NCI-H1092 treated with DMSO at 0.1 percent for 48 hours (cell line): Measurements from ENCODE around the gene M1AP.
"Not testable (repeated sequence)": the region's sequence is repeated elsewhere in the genome, so short reads cannot be mapped to it uniquely, and the experiment has no call there.

Experiments used
- DNase-seq: peaks from one replicate; lab custom pipeline; 2025; lab: John Stamatoyannopoulos, UW

The M1AP gene

DNA sequence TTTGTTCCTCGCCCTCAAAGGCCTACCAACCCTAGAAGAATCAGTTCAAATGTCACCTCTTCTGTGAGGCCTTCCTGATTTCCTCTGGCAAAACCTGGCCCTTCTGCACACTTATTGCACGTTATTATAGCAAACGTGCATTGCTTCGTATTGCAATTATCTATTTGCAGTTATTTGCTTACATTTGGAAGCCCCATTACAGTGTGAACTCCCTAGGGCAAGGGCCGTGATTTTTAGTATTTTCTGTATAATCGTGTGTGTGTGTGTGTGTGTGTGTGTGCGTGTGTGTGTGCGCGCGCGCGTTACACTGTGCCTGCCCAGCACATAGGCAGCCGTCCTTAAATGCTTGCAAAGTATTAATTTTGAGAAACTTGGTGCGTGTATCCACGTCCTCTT, 5.5 kb upstream of the M1AP start:
- no peak for DNase-seq

DNA sequence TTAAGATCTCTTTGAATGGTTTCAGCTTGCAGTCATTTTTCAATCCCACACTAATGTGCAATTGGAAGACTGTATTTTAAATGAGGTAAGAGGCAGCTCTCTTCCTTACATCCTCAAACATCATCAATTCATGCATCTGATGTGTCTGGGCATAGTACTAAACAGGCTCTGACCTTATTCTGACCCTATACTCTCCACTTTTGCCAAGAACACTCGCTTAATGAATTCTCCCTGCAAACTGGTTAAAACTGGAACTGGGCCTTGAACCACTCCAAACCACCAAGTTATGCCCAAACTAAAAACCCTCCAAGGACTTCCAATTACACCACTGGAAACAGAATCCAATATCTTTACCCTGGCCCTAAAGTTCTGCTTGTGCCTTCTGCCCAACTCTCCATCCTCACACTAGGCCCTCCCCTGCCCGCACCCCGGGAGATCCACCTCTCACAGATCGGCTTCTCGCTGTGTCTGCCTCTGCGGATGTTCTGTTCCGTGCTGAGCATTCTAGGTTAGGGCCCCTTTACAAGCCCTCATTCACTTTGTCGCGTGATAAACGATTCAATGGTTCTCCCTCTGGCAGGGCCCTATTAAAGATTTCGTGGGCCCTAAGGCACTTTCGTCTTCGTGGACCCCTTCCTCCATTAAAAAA, 1.2 kb downstream of the M1AP start:
- DNase-seq = no peak

- no peak for DNase-seq
Measured at GRCh38 chr2:74646201-74646600, 1.9 kb downstream of the M1AP start.

DNA sequence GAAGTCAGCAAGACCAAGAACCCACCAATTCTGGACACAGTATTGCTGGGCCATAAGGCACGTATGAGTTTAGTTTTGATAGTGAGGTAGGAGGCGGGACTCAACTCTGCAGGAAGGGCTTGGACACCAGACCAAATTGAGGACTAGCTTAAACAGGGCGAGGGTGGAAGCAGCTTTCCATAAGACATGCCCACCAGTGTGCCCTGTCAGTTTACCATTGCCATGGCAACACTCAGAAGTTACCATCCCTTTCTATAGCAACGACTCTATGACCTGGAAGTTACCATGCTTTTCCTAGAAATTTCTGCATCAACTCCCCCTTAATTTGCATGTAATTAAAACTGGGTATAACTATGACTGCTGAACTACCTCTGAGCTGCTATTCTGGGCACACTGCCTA, 2.8 kb downstream of the M1AP start:
- no peak for DNase-seq

GRCh38 chr2:74639550-74639949, 8.6 kb downstream of the M1AP start:
- DNase-seq = no peak

DNA sequence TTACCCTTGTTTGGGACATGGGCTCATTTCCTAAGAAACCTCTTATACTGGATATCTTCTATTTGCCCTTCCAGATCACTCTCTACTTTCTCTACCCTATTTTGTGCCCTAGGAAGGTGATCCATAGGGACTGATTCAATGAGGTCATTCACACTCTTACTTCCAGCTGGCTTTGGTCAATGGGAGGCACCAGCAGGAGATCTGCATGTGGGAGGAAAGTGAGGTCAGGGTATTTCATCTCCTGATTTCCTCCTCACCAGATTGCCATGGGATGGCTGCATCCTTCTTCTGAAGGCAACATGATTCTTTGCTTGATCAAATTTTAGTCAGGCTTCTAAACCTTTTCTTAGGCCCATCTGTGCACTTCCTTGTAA, 15.2 kb downstream of the M1AP start:
- DNase-seq = no peak

- no peak for DNase-seq
Measured at GRCh38 chr2:74632209-74632938, 15.8 kb downstream of the M1AP start.

DNA sequence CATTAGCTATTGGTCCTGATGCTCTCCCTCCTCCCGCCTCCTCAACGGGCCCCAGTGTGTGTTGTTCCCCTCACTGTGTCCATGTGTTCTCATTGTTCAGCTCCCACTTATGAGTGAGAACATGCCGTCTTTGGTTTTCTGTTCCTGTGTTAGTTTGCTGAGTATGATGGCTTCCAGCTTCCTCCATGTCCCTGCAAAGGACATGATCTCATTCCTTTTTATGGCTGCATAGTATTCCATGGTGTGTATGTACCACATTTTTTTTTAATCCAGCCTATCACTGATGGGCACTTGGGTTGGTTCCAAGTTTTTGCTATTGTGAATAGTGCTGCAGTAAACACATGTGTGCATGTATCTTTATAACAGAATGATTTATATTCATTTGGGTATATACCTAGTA, 17.7 kb downstream of the M1AP start:
- DNase-seq = not testable (repeated sequence)

DNA sequence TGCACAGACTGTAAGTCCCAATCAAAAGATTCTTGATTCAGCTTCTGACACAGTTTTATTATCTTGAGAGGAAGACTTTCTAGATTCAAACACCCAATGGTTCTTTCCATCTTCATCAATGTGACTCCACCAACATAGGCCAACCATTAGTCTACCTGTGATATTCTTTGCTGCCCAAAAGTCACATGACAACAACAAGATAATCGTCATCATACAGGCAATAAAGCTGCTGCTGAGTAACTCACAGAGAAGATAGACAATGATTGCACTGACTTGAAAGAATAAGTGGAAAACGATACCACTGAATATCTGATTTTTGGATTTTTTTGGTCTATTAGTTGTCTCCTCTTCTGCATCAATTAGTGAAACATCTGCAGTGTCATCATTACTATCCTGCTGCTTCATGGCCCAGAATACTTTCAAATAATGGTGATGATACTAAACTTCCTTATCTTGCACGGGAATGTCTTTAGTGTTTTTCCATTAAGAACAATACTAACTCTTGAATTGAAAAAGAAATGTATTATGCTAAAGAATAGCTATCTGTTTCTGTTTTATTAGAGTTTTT, 19.5 kb downstream of the M1AP start:
- DNase-seq = no peak

DNA sequence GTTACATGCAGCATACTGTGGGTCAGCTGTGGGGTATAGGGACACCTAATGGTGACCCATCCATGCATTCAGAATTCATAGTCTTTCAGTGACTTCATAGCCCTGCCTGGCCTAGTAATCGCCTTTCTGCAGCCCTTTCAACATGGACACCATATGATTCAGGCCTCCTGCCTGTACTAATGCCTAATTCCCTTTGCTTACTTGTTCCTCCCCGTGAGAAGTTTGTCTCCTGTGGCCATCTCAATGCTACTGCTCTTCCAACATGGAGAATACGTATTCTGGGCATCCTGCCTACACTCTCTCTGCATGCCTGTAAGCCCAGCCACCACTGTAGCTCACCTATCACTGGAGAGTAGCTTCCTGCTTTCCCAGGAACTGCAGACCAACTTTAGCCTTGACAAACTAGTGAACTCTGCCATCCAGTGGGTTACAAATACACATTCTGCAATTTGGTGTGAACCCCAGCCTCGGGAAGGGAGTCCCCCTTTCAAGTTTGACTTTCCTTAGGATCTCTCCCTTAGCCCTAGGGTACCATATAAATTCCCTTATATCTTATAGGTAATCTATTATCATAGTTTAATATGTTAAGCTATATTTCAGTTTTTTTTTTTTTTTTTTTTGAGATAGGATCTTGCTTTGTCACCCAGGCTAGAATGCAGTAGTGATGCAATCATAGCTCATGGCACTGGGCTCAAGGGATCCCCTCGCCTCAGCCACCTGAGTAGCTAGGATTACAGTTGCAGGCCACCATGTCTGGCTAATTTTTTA, 22.3 kb downstream of the M1AP start:
- no peak for DNase-seq

DNA sequence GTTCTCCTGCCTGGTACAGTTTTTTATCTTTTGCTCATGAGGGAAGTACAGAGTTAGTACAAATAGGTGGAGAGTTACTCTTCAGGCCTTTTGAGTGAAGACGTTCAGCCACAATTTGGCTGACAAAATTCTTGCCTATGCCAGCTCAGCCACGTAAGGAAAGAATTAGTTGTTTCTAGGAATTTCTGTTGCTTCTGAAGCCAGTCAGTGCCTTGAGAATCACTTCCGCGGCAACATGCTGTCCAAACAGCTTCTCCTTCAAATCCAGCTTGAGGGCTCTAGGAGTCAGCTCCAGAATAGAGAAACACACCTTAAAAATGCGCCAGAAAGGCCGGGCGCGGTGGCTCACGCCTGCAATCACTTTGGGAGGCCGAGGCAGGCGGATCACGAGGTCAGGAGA, 27.5 kb downstream of the M1AP start:
- no peak for DNase-seq

DNA sequence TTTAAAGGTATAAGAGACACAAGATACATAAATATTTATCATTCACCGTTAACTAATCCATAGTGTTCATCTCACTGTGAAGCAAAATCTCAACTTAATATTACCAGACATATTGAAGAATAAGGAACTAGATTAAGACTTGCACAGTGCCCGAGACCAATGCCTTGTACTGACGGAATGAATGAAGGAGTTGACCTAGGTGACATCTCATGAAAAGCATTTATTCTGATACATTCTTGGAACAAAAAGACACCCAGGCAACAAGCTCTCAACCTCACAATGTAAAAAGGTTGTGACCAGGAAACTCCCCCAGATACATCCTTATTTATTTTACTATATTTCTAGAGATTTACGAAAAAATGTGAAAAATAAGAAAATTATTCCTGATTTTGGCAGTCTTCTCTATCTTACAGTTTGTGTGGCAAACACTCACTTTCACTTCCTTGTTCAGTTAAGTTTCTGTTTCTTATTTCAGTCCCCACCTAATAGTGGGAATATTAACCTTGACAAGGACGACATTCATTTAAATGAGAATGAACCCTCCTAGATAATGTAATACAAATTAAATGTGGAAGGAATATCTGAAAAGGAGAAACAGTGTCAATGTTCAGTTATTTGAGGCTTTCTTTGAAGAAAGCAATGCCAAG, 28.4 kb downstream of the M1AP start:
- DNase-seq = no peak

DNA sequence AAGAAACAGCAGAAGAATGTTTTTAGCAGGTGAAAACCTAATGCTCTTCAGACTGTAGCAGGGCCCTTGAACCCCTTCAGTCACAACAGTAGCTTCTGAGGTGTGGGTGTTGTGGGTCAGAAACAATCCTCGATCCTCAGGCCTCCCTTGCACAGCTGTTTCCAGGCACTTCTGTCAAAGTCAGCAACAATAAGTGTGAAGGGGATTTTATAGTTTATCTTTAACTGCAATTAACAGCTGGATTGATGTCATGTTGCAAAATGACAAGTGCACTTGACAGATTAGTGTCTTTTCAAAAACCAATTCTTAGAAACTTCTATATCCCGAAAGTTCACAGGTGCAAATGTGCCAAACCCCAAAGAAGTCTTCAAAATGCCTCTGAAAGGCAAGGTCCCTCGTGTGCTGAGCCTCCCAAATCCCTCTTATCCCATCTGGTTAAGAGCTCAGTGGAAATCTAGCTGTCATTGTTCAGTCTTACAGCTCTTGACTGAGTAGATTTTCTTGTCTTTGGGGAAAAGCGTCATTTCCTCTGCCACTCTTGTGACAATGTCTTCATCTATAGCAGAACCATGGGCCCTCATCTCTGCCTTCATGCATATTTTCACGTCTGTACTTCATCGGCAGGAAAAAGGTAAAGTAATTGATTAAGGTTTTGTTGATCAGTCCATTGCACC, 29.6 kb downstream of the M1AP start:
- no peak for DNase-seq

DNA sequence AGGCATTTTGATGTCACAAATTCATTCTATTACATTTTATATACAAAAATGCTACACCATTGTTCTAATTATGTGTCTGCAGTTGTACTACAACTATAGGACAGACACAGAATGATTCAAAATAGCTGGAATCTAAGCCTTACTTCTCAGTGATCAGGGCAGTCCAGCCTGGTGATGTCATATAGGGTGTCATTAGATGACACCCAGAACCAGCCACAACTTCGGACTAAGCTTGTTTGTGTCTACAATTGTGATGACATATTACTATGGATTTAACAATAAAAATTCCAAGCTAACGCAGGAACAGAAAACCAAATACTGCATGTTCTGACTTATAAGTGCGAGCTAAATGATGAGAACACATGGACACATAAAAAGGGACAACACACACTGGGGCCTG, 31.0 kb downstream of the M1AP start:
- DNase-seq = no peak

GRCh38 chr2:74606927-74607326, 41.2 kb downstream of the M1AP start:
- DNase-seq = no peak

DNA sequence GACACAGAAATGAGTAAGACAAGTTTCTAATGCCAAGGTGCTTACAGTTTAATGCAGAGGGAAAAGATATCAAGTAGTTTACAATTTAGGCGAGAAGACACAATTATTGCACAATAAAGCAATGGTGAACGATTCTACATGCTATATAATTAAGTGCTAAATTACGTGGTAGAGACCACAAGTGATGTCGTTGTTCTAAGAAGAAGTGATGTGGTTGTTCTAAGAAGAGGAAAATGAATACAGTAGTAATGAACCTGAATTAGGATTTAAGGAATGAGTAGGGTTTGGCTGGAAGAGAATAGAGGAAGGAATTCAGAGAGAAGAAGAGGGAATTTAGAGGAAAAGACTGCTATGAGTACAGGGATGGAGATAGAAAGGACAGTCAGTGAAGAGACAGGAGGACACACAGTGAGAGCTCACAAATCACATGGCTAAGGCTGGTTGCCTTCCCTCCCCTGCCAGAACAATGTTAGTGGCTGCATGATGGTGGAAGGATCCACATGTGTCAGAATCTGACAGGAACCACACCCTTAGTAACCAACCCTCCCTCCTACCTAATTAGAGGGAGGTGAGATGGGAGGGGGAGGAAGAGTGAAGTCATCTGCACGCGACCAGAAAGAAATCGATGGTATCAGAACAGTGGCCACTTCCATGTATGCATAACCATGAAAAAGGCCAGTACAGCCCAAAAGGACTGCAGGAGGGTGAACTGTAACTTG, 44.7 kb downstream of the M1AP start:
- DNase-seq = no peak

- no peak for DNase-seq
Measured at GRCh38 chr2:74602586-74603281, 45.4 kb downstream of the M1AP start.

DNA sequence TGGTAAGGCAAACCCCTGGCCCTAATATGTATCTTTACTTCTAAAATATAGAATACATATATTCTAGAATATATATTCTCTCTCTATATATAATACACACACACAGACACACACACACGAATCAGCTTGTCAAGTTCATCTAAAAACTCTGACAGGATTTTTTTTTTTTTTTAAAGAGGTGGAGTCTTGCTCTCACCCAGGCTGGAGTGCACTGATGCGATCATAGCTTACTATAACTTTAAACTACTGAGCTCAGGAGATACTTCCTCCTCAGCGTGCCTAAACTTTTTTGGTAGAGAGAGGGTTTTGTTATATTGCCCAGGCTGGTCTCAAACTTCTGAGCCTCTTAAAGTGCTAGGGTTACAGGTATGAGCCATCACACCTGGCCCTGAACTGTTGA, 48.5 kb downstream of the M1AP start:
- DNase-seq = no peak

DNA sequence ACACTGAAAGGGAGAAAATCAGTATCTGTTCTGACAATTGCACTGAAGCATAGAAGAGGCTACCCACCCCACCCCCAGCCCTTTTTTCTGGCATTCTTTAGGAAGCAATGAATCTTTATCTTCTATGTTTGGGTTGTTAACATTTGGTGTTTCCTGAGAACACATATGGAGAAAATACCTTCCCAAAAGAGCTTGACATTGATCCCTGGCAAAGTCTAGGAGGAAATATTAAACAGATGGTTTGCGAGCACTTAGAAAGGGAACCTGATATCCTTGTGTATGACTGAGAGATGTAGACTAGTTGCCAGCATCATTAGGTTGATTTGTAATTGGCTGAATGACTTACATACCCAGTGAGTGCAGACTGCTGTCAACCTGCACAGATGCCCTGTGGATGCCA, 50.7 kb downstream of the M1AP start:
- DNase-seq = peak; percentile 75

DNA sequence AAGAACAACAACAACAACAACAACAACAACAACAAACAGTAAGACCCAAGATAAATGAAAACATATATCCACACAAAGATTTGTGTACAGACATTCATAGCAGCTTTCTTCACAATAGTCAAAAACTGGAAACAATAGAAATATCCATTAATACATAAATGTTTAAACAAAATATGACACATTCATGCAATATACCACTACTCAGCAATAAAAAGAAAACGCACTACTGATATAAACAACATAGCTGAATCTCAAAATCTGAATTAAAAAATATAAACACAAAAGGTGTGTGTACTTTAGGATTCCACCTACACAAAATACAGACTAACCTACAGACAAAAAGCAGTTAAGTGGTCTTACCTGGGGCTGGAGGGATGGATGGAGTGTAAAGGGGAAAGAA, 51.5 kb downstream of the M1AP start:
- no peak for DNase-seq
